Neuronal stem cell (in vitro differentiated cells): ENCODE measurements around the gene NLGN1.

Experiments
- DNase-seq: peaks from one replicate; pipeline ENCODE4 v3.0.0-alpha.2; 2013; ENCODE audit warnings: low spot score
- H2AFZ ChIP-seq: one replicate; pipeline ENCODE4 v1.6.1; 2013; ENCODE audit warnings: mild to moderate bottlenecking, low read length, inconsistent platforms
- H2AK5ac ChIP-seq: 2 replicates; pipeline ENCODE4 v1.6.1; 2013; ENCODE audit warnings: low read depth, mild to moderate bottlenecking, inconsistent platforms, low read length, moderate library complexity, mixed read lengths
- H2BK120ac ChIP-seq: 2 replicates; pipeline ENCODE4 v1.6.1; 2013; ENCODE audit warnings: low read depth, mild to moderate bottlenecking, inconsistent platforms, low read length, moderate library complexity, mixed read lengths
- H2BK12ac ChIP-seq: one replicate; pipeline ENCODE4 v1.6.1; 2013; ENCODE audit warnings: low read length, inconsistent platforms
- H2BK15ac ChIP-seq: 2 replicates; pipeline ENCODE4 v1.6.1; 2013; ENCODE audit warnings: mild to moderate bottlenecking, low read length, inconsistent platforms, mixed read lengths
- H2BK5ac ChIP-seq: one replicate; pipeline ENCODE4 v1.6.1; 2013; ENCODE audit warnings: inconsistent platforms, mild to moderate bottlenecking, low read length, moderate library complexity
- H3K14ac ChIP-seq: one replicate; pipeline ENCODE4 v1.6.1; 2013; ENCODE audit warnings: low read length, inconsistent platforms
- H3K18ac ChIP-seq: 2 replicates; pipeline ENCODE4 v1.6.1; 2013; ENCODE audit warnings: low read length, inconsistent platforms
- H3K23ac ChIP-seq: 2 replicates; pipeline ENCODE4 v1.6.1; 2013; ENCODE audit warnings: low read depth, mild to moderate bottlenecking, mixed read lengths, low read length, inconsistent platforms; ENCODE audit not compliant: poor library complexity
- H3K27ac ChIP-seq: replicated peaks from 3 replicates; pipeline ENCODE4 v1.5.1; 2013; ENCODE audit warnings: low read length, inconsistent platforms
- H3K27me3 ChIP-seq, 3 experiments: 2 replicates each; pipeline ENCODE4 v1.6.1; 2013; ENCODE audit warnings: low read length in 3 of 3, mild to moderate bottlenecking in 2 of 3, inconsistent platforms in 1 of 3, low read depth in 1 of 3, mixed read lengths in 1 of 3, moderate library complexity in 1 of 3; ENCODE audit not compliant: control insufficient read depth in 3 of 3, insufficient read depth in 3 of 3
- H3K36me3 ChIP-seq, 2 donors: replicated peaks in 1 of 2; 2 replicates each; pipeline ENCODE4 v1.6.1; 2013; ENCODE audit warnings: low read length in 2 of 2; ENCODE audit not compliant: control insufficient read depth in 2 of 2, insufficient read depth in 2 of 2
- H3K4ac ChIP-seq: 2 replicates; pipeline ENCODE4 v1.6.1; 2013; ENCODE audit warnings: inconsistent platforms, mild to moderate bottlenecking, low read length, moderate library complexity
- H3K4me1 ChIP-seq, 2 donors: 1 replicate in 1 of 2; 2 replicates in 1 of 2; pipeline ENCODE4 v1.6.1; 2013; ENCODE audit warnings: low read length in 2 of 2, low read depth in 1 of 2; ENCODE audit not compliant: control insufficient read depth in 2 of 2, insufficient read depth in 1 of 2
- H3K4me2 ChIP-seq: one replicate; pipeline ENCODE4 v1.6.1; 2013; ENCODE audit warnings: mild to moderate bottlenecking, low read length, inconsistent platforms; ENCODE audit not compliant: insufficient read depth, poor library complexity, severe bottlenecking
- H3K4me3 ChIP-seq, 2 donors: 2 replicates each; pipeline ENCODE4 v1.5.1; 2013; ENCODE audit warnings: low read length in 2 of 2, mild to moderate bottlenecking in 2 of 2, inconsistent platforms in 1 of 2, moderate library complexity in 1 of 2
- H3K79me1 ChIP-seq: one replicate; pipeline ENCODE4 v1.6.1; 2013; ENCODE audit warnings: low read depth, mild to moderate bottlenecking, inconsistent platforms, low read length, moderate library complexity
- H3K9ac ChIP-seq: one replicate; pipeline ENCODE4 v1.6.1; 2013; ENCODE audit warnings: mild to moderate bottlenecking, low read depth, low read length, inconsistent platforms; ENCODE audit not compliant: poor library complexity
- H3K9me3 ChIP-seq, 2 donors: replicated peaks in 1 of 2; 2 replicates each; pipeline versions ENCODE3 to v1.6.1; 2013; ENCODE audit warnings: low read length in 2 of 2, mild to moderate bottlenecking in 2 of 2, inconsistent platforms in 1 of 2, low read depth in 1 of 2, mixed read lengths in 1 of 2, moderate library complexity in 1 of 2; ENCODE audit not compliant: control insufficient read depth in 2 of 2, insufficient read depth in 1 of 2
- H4K8ac ChIP-seq: one replicate; pipeline ENCODE4 v1.6.1; 2013; ENCODE audit warnings: low read depth, mild to moderate bottlenecking, inconsistent platforms, low read length, moderate library complexity
- H4K91ac ChIP-seq: one replicate; pipeline ENCODE4 v1.6.1; 2013; ENCODE audit warnings: low read length, low read depth, mild to moderate bottlenecking, inconsistent platforms; ENCODE audit not compliant: poor library complexity
- WGBS, 2 donors: extraction: QIAGEN DNeasy Blood & Tissue Kit; methylation state at CpG; one replicate each; pipeline ENCODE4 v1.1.7; 2013; ENCODE audit warnings: missing lambda C conversion rate in 2 of 2, mixed read lengths in 1 of 2; ENCODE audit not compliant: insufficient read length in 2 of 2, insufficient replicate concordance in 1 of 2; ENCODE audit errors: extremely low coverage in 2 of 2; 5-methylcytosine and 5-hydroxymethylcytosine counted together

NLGN1 gene

GRCh38 chr3:174322789-174323188 lies 925.2 kb downstream of the NLGN1 start:
- no peak overlapping the region for H2BK12ac ChIP-seq
- WGBS, 2 donors: no CpG with 5 or more reads among the region's 2 CpGs
- no peak overlapping the region for H2BK120ac ChIP-seq
- H3K4me2 ChIP-seq: no peak overlapping the region
- H3K4me1 ChIP-seq: peaks cover 0 to 3% of the 10 kb centered on the region in 2 donors
- no peak overlapping the region for H3K18ac ChIP-seq
- DNase-seq: no peak
- peaks cover 0 to 7% of the 10 kb centered on the region in 2 donors for H3K9me3 ChIP-seq
- H2BK5ac ChIP-seq: no peak overlapping the region
- no peak overlapping the region for H3K27ac ChIP-seq
- no peak overlapping the region for H4K91ac ChIP-seq
- no peak overlapping the region for H3K4ac ChIP-seq
- no peak overlapping the region for H3K4me3 ChIP-seq
- H3K79me1 ChIP-seq: no peaks in the 10 kb centered on the region
- H3K27me3 ChIP-seq: no peaks in the 10 kb centered on the region
- no peak overlapping the region for H3K23ac ChIP-seq
- H2AK5ac ChIP-seq: no peak overlapping the region
- no peak overlapping the region for H4K8ac ChIP-seq
- no peak overlapping the region for H2AFZ ChIP-seq
- no peak overlapping the region for H3K14ac ChIP-seq
- H3K9ac ChIP-seq: no peak overlapping the region
- no peaks in the 10 kb centered on the region for H3K36me3 ChIP-seq
- H2BK15ac ChIP-seq: no peak overlapping the region

GRCh38 chr3:174325171-174325570 lies 927.6 kb downstream of the NLGN1 start:
- Histone ChIP-seq H3K9me3 (peaks cover 0 to 7% of the 10 kb centered on the region in 2 donors), H3K4me3 (no peak overlapping the region), H2AFZ (no peak overlapping the region), H2AK5ac (no peak overlapping the region), H3K27me3 (no peaks in the 10 kb centered on the region), H3K79me1 (no peaks in the 10 kb centered on the region), H2BK5ac (no peak overlapping the region), H3K18ac (no peak overlapping the region), H4K8ac (no peak overlapping the region), H3K4me1 (no peaks in the 10 kb centered on the region), H3K14ac (no peak overlapping the region), H2BK15ac (no peak overlapping the region), H3K23ac (no peak overlapping the region), H3K36me3 (no peaks in the 10 kb centered on the region), H4K91ac (no peak overlapping the region), H2BK120ac (no peak overlapping the region), H3K4ac (no peak overlapping the region), H3K4me2 (no peak overlapping the region), H3K27ac (no peak overlapping the region), H3K9ac (no peak overlapping the region), H2BK12ac (no peak overlapping the region)
- no CpG with 5 or more reads among the region's 3 CpGs for WGBS, 2 donors
- DNase-seq: no peak

GRCh38 chr3:174325834-174326700 lies 928.5 kb downstream of the NLGN1 start:
- Histone ChIP-seq H3K9me3 (peaks cover 0 to 4% of the 10 kb centered on the region in 2 donors), H2AFZ (peak overlapping the region; percentile 13), H3K14ac (no peak overlapping the region), H2BK15ac (no peak overlapping the region), H3K23ac (no peak overlapping the region), H3K4ac (no peak overlapping the region), H3K79me1 (no peaks in the 10 kb centered on the region), H2AK5ac (no peak overlapping the region), H3K4me2 (no peak overlapping the region), H2BK120ac (no peak overlapping the region), H4K91ac (no peak overlapping the region), H3K4me1 (no peaks in the 10 kb centered on the region), H4K8ac (no peak overlapping the region), H3K36me3 (no peaks in the 10 kb centered on the region), H3K27ac (no peak overlapping the region), H2BK5ac (no peak overlapping the region), H3K9ac (no peak overlapping the region), H3K27me3 (no peaks in the 10 kb centered on the region), H2BK12ac (no peak overlapping the region), H3K18ac (no peak overlapping the region), H3K4me3 (no peak overlapping the region)
- WGBS, 2 donors: no CpG with 5 or more reads among the region's 7 CpGs
- DNase-seq: no peak

GRCh38 chr3:174329321-174329720 lies 931.8 kb downstream of the NLGN1 start:
- H4K91ac ChIP-seq: no peak overlapping the region
- H3K27me3 ChIP-seq: no peaks in the 10 kb centered on the region
- no peaks in the 10 kb centered on the region for H3K79me1 ChIP-seq
- H3K9me3 ChIP-seq: no peaks in the 10 kb centered on the region
- no peak overlapping the region for H2AFZ ChIP-seq
- H3K14ac ChIP-seq: no peak overlapping the region
- WGBS, 2 donors: 100% methylated on average over 1 of the region's 3 CpGs; no CpG with 5 or more reads in 1 of the 2 donors
- no peak overlapping the region for H2BK5ac ChIP-seq
- no peak overlapping the region for H3K9ac ChIP-seq
- no peaks in the 10 kb centered on the region for H3K4me1 ChIP-seq
- no peak overlapping the region for H3K18ac ChIP-seq
- no peak overlapping the region for H3K4me3 ChIP-seq
- H3K36me3 ChIP-seq: no peaks in the 10 kb centered on the region
- no peak for DNase-seq
- no peak overlapping the region for H3K27ac ChIP-seq
- no peak overlapping the region for H3K4me2 ChIP-seq
- no peak overlapping the region for H2BK15ac ChIP-seq
- H3K23ac ChIP-seq: no peak overlapping the region
- H4K8ac ChIP-seq: no peak overlapping the region
- H2BK120ac ChIP-seq: no peak overlapping the region
- H3K4ac ChIP-seq: no peak overlapping the region
- H2AK5ac ChIP-seq: no peak overlapping the region
- no peak overlapping the region for H2BK12ac ChIP-seq
